ENCODE data around the gene TXNDC12. TPM values are rescaled to one million over a fixed set of nuclear protein-coding genes. Genes with fewer than 3 reads are reported as not detected.

Gene TXNDC12
- total and polyA plus RNA-seq, 7 donors: 9.0 to 33.3 (median 26.2) TPM

- TF ChIP-seq, protein P1, sequence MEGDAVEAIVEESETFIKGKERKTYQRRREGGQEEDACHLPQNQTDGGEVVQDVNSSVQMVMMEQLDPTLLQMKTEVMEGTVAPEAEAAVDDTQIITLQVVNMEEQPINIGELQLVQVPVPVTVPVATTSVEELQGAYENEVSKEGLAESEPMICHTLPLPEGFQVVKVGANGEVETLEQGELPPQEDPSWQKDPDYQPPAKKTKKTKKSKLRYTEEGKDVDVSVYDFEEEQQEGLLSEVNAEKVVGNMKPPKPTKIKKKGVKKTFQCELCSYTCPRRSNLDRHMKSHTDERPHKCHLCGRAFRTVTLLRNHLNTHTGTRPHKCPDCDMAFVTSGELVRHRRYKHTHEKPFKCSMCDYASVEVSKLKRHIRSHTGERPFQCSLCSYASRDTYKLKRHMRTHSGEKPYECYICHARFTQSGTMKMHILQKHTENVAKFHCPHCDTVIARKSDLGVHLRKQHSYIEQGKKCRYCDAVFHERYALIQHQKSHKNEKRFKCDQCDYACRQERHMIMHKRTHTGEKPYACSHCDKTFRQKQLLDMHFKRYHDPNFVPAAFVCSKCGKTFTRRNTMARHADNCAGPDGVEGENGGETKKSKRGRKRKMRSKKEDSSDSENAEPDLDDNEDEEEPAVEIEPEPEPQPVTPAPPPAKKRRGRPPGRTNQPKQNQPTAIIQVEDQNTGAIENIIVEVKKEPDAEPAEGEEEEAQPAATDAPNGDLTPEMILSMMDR (IDR thresholded peaks at IDR 0.05): no peak
- TF ChIP-seq POLR2A (IDR thresholded peaks at IDR 0.05) (no peak), EP300 (IDR thresholded peaks at IDR 0.05) (no peak), POLR2AphosphoS5 (IDR thresholded peaks at IDR 0.05) (no peak)
- DNase-seq: no peak
- H3K4me3 ChIP-seq: no peak overlapping the region
- no peaks in the 10 kb centered on the region for H3K27me3 ChIP-seq
- no peaks in the 10 kb centered on the region for H3K9me3 ChIP-seq
- no peak overlapping the region for H3K27ac ChIP-seq
- peaks cover 0 to 6% (median 2%) of the 10 kb centered on the region in 4 donors for H3K4me1 ChIP-seq
- intact Hi-C loops (cut with DNase I): no loop called here
- H3K36me3 ChIP-seq: peaks cover 0 to 42% (median 4%) of the 10 kb centered on the region in 4 donors
- WGBS, 2 donors: 92 to 100% methylated on average over 1 of the region's 1 CpG
Measured at GRCh38 chr1:52037909-52038308, 17.1 kb downstream of the TXNDC12 start.

- no peaks in the 10 kb centered on the region for H3K27me3 ChIP-seq
- WGBS, 2 donors: 65 to 81% methylated on average over 5 of the region's 5 CpGs
- peaks cover 0 to 9% (median 6%) of the 10 kb centered on the region in 4 donors for H3K4me1 ChIP-seq
- no peaks in the 10 kb centered on the region for H3K9me3 ChIP-seq
- H3K4me3 ChIP-seq: no peak overlapping the region
- no peak for TF ChIP-seq EP300 (IDR thresholded peaks at IDR 0.05)
- peak in 1 of 4 donors; percentile 27 for TF ChIP-seq POLR2AphosphoS5 (IDR thresholded peaks at IDR 0.05)
- TF ChIP-seq POLR2A (IDR thresholded peaks at IDR 0.05): no peak
- TF ChIP-seq, protein P1 (IDR thresholded peaks at IDR 0.05): no peak
- H3K36me3 ChIP-seq: peaks cover 0 to 42% (median 4%) of the 10 kb centered on the region in 4 donors
- no peak for DNase-seq
- no peak overlapping the region for H3K27ac ChIP-seq
- intact Hi-C loops (cut with DNase I): no loop called here
Measured at GRCh38 chr1:52037402-52037814, 17.6 kb downstream of the TXNDC12 start.

DNA sequence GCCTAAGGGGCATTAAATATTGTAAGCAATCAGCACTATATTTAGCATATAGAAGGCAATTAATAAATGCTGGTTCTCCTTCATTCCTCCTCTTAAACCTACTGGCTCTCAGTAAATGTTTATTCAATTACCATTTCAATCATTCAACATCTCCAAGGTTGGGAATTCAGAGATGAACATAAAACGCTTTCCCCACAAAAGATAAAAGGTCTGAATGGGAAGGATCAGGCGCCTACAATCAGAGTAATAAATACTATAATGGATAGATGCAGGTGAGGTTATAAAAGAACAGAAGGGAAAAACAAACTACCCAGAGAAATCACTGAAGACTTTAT, 21.0 kb downstream of the TXNDC12 start:
- DNase-seq: no peak
- H3K4me3 ChIP-seq: peak overlapping the region; percentile 69 to 90 (median 82)
- H3K9me3 ChIP-seq: no peaks in the 10 kb centered on the region
- TF ChIP-seq POLR2AphosphoS5 (IDR thresholded peaks at IDR 0.05): no peak
- TF ChIP-seq, protein P1 (IDR thresholded peaks at IDR 0.05): no peak
- no peak for TF ChIP-seq EP300 (IDR thresholded peaks at IDR 0.05)
- TF ChIP-seq POLR2A (IDR thresholded peaks at IDR 0.05): no peak
- intact Hi-C loops (cut with DNase I): no loop called here
- peaks cover 0 to 32% (median 22%) of the 10 kb centered on the region in 4 donors for H3K4me1 ChIP-seq
- H3K27ac ChIP-seq: peak overlapping the region; percentile 91 to 96 (median 92)
- H3K36me3 ChIP-seq: peaks cover 0 to 13% (median 0%) of the 10 kb centered on the region in 4 donors
- H3K27me3 ChIP-seq: no peaks in the 10 kb centered on the region
- 80 to 97% methylated on average over 2 of the region's 2 CpGs for WGBS, 2 donors

DNA sequence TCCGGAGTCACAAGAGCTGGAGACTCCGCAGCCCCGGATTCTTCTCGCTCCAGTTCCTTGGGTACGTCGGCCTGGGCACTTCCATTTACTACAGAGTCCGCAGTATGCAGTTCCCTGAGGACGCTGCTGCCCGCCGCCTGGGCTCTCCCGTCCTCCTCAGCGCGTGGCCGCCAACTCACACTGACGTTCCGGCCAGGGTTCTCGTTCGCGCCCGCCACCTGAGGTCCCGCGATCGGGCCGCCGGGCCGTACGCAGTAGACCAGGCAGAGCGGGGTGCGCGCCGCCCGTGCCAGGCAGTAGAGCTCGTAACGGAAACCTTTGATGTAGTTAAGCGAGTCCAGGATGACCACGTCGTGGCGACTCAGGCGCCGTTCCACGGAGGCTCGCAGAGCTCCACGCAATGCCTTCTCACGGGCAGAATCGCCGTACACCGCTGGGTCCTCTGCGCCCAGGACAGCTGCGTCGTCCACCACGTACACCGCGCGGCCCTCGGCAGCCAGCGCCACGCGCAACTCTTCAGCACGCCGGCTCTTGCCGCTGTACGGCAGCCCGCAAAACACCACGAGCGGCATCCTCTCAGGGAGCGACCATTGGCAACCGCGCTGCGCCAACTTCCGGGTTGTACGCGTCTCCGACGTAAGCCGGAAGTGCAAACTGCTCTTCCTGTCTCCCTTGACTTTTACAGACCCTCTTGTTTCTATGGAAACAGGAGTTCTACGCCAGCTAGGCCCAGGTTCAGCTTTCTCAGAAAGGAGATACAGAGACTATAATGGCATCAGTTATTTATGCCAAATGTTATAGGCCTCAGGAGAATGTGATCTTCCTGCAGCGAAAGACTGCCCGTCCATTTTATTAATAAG, 21.6 kb downstream of the TXNDC12 start, which contains the start of gene KTI12:
TSS of gene KTI12 (minus strand) at position 621 of the 860 bp plus-strand sequence. CDS start at position 572, 49 bp downstream.
- Histone ChIP-seq H3K36me3 (peaks cover 0 to 10% (median 0%) of the 10 kb centered on the region in 4 donors), H3K27me3 (no peaks in the 10 kb centered on the region), H3K9me3 (no peaks in the 10 kb centered on the region), H3K4me3 (peak within 1 kb of the TSS; percentile 69 to 90 (median 82)), H3K4me1 (peaks cover 0 to 32% (median 22%) of the 10 kb centered on the region in 4 donors), H3K27ac (peak within 1 kb of the TSS; percentile 91 to 96 (median 92))
- peak; percentile 94 for DNase-seq
- TF ChIP-seq POLR2A (IDR thresholded peaks at IDR 0.05): peak; percentile 56 to 62
- TF ChIP-seq POLR2AphosphoS5 (IDR thresholded peaks at IDR 0.05): peak; percentile 80 to 93 (median 86)
- TF ChIP-seq EP300 (IDR thresholded peaks at IDR 0.05): no peak
- WGBS, 2 donors: 2 to 3% methylated on average over 78 of the region's 78 CpGs
- intact Hi-C loops (cut with DNase I): loop anchor here (1.0 kb wide), 1 partner anchor 22 kb away; the partner anchor contains the start of gene TXNDC12

GRCh38 chr1:52032785-52033131, 22.2 kb downstream of the TXNDC12 start:
- H3K4me1 ChIP-seq: peaks cover 0 to 32% (median 22%) of the 10 kb centered on the region in 4 donors
- peak; percentile 73 for DNase-seq
- H3K9me3 ChIP-seq: no peaks in the 10 kb centered on the region
- no peak for TF ChIP-seq POLR2A (IDR thresholded peaks at IDR 0.05)
- TF ChIP-seq POLR2AphosphoS5 (IDR thresholded peaks at IDR 0.05): peak in 1 of 4 donors; percentile 11
- intact Hi-C loops (cut with DNase I): loop anchor here (1.0 kb wide), 1 partner anchor 23 kb away; the partner anchor contains the start of gene TXNDC12
- H3K27ac ChIP-seq: peak overlapping the region; percentile 91 to 96 (median 92)
- 1 to 6% methylated on average over 24 of the region's 24 CpGs for WGBS, 2 donors
- peaks cover 0 to 8% (median 3%) of the 10 kb centered on the region in 4 donors for H3K36me3 ChIP-seq
- peak overlapping the region; percentile 69 to 90 (median 82) for H3K4me3 ChIP-seq
- no peaks in the 10 kb centered on the region for H3K27me3 ChIP-seq

All from sigmoid colon (tissue), 7 donors.